22Rv1 (cell line): ENCODE data around the gene FARS2.

Experiments
- ZFX ChIP-seq: fragments of 450-650 bp; IDR thresholded peaks from 2 replicates; pipeline ENCODE4 v1.6.1; 2017; ENCODE audit warnings: antibody characterized with exemption, borderline replicate concordance
- TF ChIP-seq, protein P1 (sequence below): fragments of 450-650 bp; IDR thresholded peaks from 2 replicates; pipeline ENCODE4 v1.5.1; 2017; ENCODE audit warnings: mild to moderate bottlenecking

- TF ChIP-seq, protein P1, sequence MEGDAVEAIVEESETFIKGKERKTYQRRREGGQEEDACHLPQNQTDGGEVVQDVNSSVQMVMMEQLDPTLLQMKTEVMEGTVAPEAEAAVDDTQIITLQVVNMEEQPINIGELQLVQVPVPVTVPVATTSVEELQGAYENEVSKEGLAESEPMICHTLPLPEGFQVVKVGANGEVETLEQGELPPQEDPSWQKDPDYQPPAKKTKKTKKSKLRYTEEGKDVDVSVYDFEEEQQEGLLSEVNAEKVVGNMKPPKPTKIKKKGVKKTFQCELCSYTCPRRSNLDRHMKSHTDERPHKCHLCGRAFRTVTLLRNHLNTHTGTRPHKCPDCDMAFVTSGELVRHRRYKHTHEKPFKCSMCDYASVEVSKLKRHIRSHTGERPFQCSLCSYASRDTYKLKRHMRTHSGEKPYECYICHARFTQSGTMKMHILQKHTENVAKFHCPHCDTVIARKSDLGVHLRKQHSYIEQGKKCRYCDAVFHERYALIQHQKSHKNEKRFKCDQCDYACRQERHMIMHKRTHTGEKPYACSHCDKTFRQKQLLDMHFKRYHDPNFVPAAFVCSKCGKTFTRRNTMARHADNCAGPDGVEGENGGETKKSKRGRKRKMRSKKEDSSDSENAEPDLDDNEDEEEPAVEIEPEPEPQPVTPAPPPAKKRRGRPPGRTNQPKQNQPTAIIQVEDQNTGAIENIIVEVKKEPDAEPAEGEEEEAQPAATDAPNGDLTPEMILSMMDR, result no peak
- TF ChIP-seq ZFX, result no peak
These were observed 362.9 kb downstream of the FARS2 start for GRCh38 chr6:5624256-5624655.
